ENCODE measurements around the gene RWDD1. TPM values are rescaled to one million over a fixed set of nuclear protein-coding genes. Genes with fewer than 3 reads are reported as not detected.
A peak's percentile ranks its signal among the peaks of the same experiment; 100 is the strongest.

Gene RWDD1
- polyA plus RNA-seq, 5 donors, result 73.3 to 104 (median 80.1) TPM

- DNase-seq, result no peak
These were observed 14.4 kb upstream of the RWDD1 start for GRCh38 chr6:116556814-116557415.

- DNase-seq, result peak in 1 of 2 donors; percentile 60
These were observed 13.4 kb upstream of the RWDD1 start for GRCh38 chr6:116557893-116558292.

DNA sequence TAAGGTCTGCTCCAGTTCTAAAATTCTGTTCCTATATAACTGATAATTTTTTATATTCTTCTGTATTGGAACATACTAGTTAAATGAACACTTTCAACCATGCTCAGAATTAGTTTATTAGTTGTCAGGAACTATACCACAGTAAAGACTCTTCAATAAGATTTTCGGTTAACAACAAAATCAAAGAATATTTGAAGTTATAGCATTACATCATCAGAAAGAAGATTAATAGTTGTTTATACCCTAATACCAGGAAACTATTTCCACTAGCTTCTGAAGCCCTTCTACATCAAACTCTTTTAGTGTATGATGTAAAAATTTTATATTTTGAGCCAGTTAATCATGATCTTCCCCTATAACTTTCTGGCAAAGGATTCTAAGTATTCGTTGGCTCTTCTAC lies 11.2 kb upstream of the RWDD1 start:
- DNase-seq, result no peak

GRCh38 chr6:116561377-116562018 lies 9.8 kb upstream of the RWDD1 start:
- DNase-seq, result peak; percentile 65 to 79

DNA sequence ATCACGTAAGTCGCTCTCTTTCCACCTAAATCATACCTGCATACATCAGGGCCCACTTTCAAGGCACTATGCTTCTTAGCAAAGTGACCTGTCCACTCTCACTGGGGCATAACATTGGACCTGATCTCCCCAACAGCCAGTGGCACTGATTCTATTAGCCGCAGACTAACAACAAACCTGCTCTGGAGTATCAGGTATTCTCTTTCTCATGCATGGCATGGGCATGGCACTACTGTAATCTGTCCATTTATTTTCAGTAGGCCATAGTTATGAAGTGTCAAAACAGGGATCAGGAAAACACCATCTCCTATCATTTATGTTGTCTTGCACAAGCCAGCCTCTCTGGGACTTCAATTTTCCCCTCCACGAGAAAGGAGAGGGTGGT lies 9.3 kb upstream of the RWDD1 start:
- DNase-seq, result no peak

DNA sequence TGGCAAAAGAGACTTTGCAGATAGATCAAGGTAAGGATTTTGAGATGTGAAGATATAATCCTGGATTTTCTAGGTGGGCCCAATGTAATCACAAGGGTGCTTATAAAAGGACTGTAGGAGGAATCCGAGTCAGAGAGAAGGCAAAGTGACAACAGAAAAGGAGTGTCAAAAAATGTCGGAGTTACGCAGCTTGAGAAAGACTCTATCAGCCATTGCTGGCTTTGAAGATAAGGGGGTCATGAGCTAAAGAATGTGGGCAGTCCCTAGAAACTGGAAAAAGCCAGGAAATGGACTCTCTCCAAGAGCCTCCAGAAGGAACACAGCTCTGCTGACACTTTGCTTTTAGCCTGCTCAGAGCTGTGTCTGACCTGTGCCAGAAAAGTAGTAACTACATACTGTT lies 8.7 kb upstream of the RWDD1 start:
- DNase-seq, result peak; percentile 60 to 70

DNA sequence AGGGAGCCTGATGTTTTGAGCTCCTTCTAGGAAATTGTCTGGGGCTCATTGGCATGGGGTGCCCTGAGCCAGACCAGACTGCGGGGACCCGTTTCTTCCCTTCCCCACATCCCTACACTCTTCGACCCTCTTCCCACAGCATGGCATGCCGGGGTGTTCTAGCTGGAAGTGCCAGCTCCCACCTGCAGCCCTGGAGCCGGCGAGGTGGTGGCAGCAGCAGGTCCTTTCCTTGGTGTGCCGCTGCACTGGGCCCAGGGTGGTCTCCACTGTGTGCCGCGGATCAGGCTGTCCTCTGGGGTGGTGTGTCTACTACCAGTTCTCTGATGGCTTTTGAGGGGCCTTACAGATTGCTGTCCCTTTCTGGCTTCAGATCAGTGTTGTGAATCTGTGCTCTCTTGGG lies 7.5 kb upstream of the RWDD1 start:
- DNase-seq, result no peak

GRCh38 chr6:116564311-116564710 lies 7.0 kb upstream of the RWDD1 start:
- DNase-seq, result no peak

- no peak for DNase-seq
These were observed 6.1 kb upstream of the RWDD1 start for GRCh38 chr6:116564921-116565872.

GRCh38 chr6:116568111-116568510 lies 3.2 kb upstream of the RWDD1 start:
- DNase-seq, result no peak

GRCh38 chr6:116568821-116569755 lies 2.2 kb upstream of the RWDD1 start:
- no peak for DNase-seq

- no peak for DNase-seq
These were observed 338 bp downstream of the RWDD1 start for GRCh38 chr6:116571683-116572000.

GRCh38 chr6:116572162-116572561 lies 858 bp downstream of the RWDD1 start:
- DNase-seq, result peak in 1 of 2 donors; percentile 17

DNA sequence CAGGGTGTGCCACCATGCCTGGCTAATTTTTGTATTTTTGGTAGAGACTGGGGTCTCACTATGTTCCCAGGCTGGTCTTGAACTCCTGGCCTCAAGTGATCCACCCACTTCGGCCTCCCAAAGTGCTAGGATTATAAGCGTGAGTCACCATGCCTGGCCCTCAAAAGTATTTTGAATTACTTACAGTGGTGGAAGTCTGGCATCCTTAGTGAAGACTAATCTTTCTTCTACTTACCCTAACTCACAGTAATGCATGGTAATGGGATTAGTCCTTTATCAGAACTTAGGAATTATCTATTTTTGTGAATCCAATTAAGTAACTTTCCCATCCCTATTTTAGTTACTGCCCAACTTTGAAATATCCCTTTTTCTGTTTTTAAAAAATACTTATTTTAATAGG lies 3.9 kb downstream of the RWDD1 start:
- DNase-seq, result no peak

- DNase-seq, result no peak
These were observed 6.2 kb downstream of the RWDD1 start for GRCh38 chr6:116577486-116577885.

DNA sequence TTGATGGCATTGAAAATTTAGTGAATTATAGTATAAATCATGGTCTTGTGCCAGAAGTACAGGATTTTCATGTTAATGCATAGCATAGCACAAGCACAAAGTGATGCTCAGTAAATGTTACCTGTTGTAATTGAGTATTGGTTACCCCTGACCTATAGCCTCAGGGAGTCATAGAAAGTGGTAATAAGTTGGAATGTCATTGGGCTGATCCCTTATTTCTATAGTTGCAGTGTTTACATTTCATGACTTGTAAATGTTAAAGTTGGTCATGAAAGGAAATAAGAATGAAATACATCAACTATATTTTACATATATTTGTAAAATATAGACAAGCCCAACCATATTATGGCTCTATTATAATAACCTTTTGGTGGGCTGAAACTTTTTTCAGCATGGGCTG lies 7.0 kb downstream of the RWDD1 start:
- no peak for DNase-seq

DNA sequence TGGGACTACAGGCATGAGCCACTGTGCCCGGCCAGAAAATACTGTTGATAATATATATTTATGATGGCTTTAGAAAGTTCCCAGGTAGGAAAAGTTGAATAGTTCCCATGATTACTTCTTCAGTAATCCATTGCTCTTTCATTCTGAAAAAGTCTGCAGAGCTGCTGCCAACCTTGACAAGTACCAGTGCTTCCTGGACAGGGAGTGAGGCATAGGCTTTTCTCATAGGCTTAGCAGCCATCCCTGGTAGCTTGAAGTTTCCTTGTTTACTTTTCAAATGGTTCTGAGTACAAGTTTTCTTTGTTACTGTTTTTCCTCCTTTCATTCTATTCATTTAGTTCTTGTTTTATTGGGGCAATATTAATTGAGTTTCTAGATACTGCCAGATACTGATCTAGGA lies 7.8 kb downstream of the RWDD1 start:
- DNase-seq, result no peak

- DNase-seq, result no peak
These were observed 8.9 kb downstream of the RWDD1 start for GRCh38 chr6:116580198-116580597.

DNA sequence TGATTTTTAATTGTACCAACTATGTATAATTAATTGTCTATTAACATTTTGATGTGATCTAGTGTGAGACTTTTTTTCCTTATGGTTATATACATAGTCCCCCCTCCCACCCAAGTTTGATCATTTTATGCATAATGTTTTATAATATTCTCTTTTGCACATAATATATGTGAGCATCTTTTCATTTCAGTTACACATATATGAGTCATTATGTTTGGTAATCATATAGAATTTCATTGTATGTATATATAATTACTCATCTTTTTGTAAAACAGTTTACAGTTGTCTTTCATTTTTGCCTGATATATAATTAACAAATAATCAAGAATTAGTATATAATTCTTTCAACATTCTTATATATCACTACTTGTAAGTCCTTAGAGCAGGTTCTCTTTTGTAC lies 15.0 kb downstream of the RWDD1 start:
- DNase-seq, result no peak

DNA sequence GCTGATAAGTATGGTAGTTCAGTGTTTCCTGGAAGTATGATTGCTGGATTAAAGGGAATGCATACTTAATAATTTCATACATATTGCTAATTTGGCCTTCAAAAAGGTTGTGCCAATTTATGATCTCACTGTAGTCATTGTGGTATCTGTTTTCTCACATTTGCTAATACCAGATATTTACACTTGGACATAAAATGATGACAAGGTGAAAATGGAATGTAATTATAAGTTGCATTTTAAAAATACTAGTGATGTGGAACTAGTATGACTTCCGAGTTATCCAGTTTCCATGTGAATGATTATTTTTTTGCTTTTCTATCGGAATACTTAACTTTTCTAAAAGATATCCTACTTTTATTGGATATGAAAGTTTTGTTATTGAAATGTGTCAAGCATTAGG lies 15.4 kb downstream of the RWDD1 start:
- no peak for DNase-seq

GRCh38 chr6:116595247-116595646 lies 23.9 kb downstream of the RWDD1 start:
- no peak for DNase-seq

- peak in 1 of 2 donors; percentile 13 for DNase-seq
These were observed 25.5 kb downstream of the RWDD1 start for GRCh38 chr6:116596815-116597214.

Data from right lung (tissue), 5 donors.